Stimulated activated CD8-positive, alpha-beta memory T cell treated with anti-CD3 and anti-CD28 coated beads, Interleukin-4, amount 100 ng/mL, for 48 hours (primary cell): ENCODE data around the gene PLCH1.

Experiments used
- DNase-seq: peaks from one replicate; pipeline ENCODE4 v3.0.0-alpha.2; 2020

The PLCH1 gene

GRCh38 chr3:155682426-155683343 is 62.2 kb downstream of the PLCH1 start:
- DNase-seq = no peak

GRCh38 chr3:155676252-155676981 is 68.5 kb downstream of the PLCH1 start:
- no peak for DNase-seq

- DNase-seq = no peak
Measured at GRCh38 chr3:155675094-155675493, 69.8 kb downstream of the PLCH1 start.

- DNase-seq = no peak
Measured at GRCh38 chr3:155673421-155673820, 71.5 kb downstream of the PLCH1 start.

GRCh38 chr3:155670335-155670734 is 74.5 kb downstream of the PLCH1 start:
- no peak for DNase-seq

- no peak for DNase-seq
Measured at GRCh38 chr3:155667988-155668387, 76.9 kb downstream of the PLCH1 start.

- no peak for DNase-seq
Measured at GRCh38 chr3:155664925-155665695, 79.8 kb downstream of the PLCH1 start.

- no peak for DNase-seq
Measured at GRCh38 chr3:155663467-155664212, 81.2 kb downstream of the PLCH1 start.

- no peak for DNase-seq
Measured at GRCh38 chr3:155661760-155662159, 83.1 kb downstream of the PLCH1 start.

GRCh38 chr3:155661042-155661441 is 83.8 kb downstream of the PLCH1 start:
- DNase-seq = no peak

- no peak for DNase-seq
Measured at GRCh38 chr3:155658671-155659261, 86.1 kb downstream of the PLCH1 start.

- no peak for DNase-seq
Measured at GRCh38 chr3:155658006-155658405, 86.9 kb downstream of the PLCH1 start.

GRCh38 chr3:155657161-155657560 is 87.7 kb downstream of the PLCH1 start:
- no peak for DNase-seq

- DNase-seq = no peak
Measured at GRCh38 chr3:155656466-155656865, 88.4 kb downstream of the PLCH1 start.

GRCh38 chr3:155651489-155652218 is 93.2 kb downstream of the PLCH1 start:
- no peak for DNase-seq

GRCh38 chr3:155648013-155648591 is 96.8 kb downstream of the PLCH1 start:
- no peak for DNase-seq

GRCh38 chr3:155647206-155647605 is 97.7 kb downstream of the PLCH1 start:
- DNase-seq = no peak

GRCh38 chr3:155646669-155647068 is 98.2 kb downstream of the PLCH1 start:
- no peak for DNase-seq

- no peak for DNase-seq
Measured at GRCh38 chr3:155646128-155646527, 98.7 kb downstream of the PLCH1 start.

- DNase-seq = no peak
Measured at GRCh38 chr3:155643581-155644165, 101.2 kb downstream of the PLCH1 start.

GRCh38 chr3:155641956-155642355 is 102.9 kb downstream of the PLCH1 start:
- no peak for DNase-seq
